Keratinocyte (primary cell): ENCODE measurements around the gene INO80. TPM values are rescaled to one million over a fixed set of nuclear protein-coding genes. Genes with fewer than 3 reads are reported as not detected.

ENCODE experiments used
- DNase-seq: peaks from one replicate; pipeline ENCODE4 v3.0.0-alpha.2; 2011; ENCODE audit warnings: low read depth, missing footprints, low spot score
- FAIRE-seq: peaks from 2 replicates; lab custom pipeline; 2011; peaks lifted over from hg19 to GRCh38; lab: Jason Lieb, UNC
- H2AFZ ChIP-seq: 2 replicates; pipeline ENCODE4 v1.6.0; 2012; ENCODE audit warnings: low read length, control low read depth, inconsistent platforms; ENCODE audit not compliant: control insufficient read depth
- H3K27ac ChIP-seq: 2 replicates; pipeline ENCODE4 v1.5.1; 2011; ENCODE audit warnings: low read length; ENCODE audit not compliant: control insufficient read depth, insufficient read depth
- H3K27me3 ChIP-seq: 3 replicates; pipeline ENCODE4 v1.6.0; 2011; ENCODE audit warnings: low read length; ENCODE audit not compliant: control insufficient read depth, insufficient read depth; ENCODE audit errors: extremely low read depth
- H3K36me3 ChIP-seq, 2 experiments: 2 replicates in 1 of 2; 3 replicates in 1 of 2; pipeline ENCODE4 v1.5.1; 2011; ENCODE audit warnings: low read length in 2 of 2, mild to moderate bottlenecking in 1 of 2; ENCODE audit not compliant: control insufficient read depth in 2 of 2, insufficient read depth in 2 of 2; ENCODE audit errors: extremely low read depth in 1 of 2
- H3K4me1 ChIP-seq: 3 replicates; pipeline ENCODE4 v1.5.1; 2011; ENCODE audit warnings: low read length; ENCODE audit not compliant: control insufficient read depth, insufficient read depth; ENCODE audit errors: extremely low read depth
- H3K4me2 ChIP-seq: 3 replicates; pipeline ENCODE4 v1.6.0; 2011; ENCODE audit warnings: low read depth, low read length; ENCODE audit not compliant: control insufficient read depth, insufficient read depth; ENCODE audit errors: extremely low read depth
- H3K4me3 ChIP-seq, 3 experiments: fragments of 200-600 bp in 1 of 3; sonication (generic) in 1 of 3; 2 replicates in 2 of 3; 3 replicates in 1 of 3; pipeline ENCODE4 v1.5.1; 2011 to 2016; ENCODE audit warnings: low read length in 3 of 3, mild to moderate bottlenecking in 3 of 3, control low read depth in 2 of 3, inconsistent platforms in 1 of 3, low read depth in 1 of 3, mixed read lengths in 1 of 3, mixed run types in 1 of 3, moderate library complexity in 1 of 3; ENCODE audit not compliant: control insufficient read depth in 2 of 3, insufficient read depth in 2 of 3; ENCODE audit errors: extremely low read depth in 1 of 3
- H3K79me2 ChIP-seq: 2 replicates; pipeline ENCODE4 v1.6.0; 2012; ENCODE audit warnings: low read length; ENCODE audit not compliant: control insufficient read depth, insufficient read depth
- H3K9ac ChIP-seq: 3 replicates; pipeline ENCODE4 v1.6.0; 2011; ENCODE audit warnings: low read length; ENCODE audit not compliant: control insufficient read depth, insufficient read depth; ENCODE audit errors: extremely low read depth
- H3K9me1 ChIP-seq: 3 replicates; pipeline ENCODE4 v1.6.0; 2011; ENCODE audit warnings: low read length; ENCODE audit not compliant: control insufficient read depth, insufficient read depth; ENCODE audit errors: extremely low read depth
- H3K9me3 ChIP-seq: 2 replicates; pipeline ENCODE4 v1.5.1; 2012; ENCODE audit warnings: low read depth, low read length; ENCODE audit not compliant: control insufficient read depth
- H4K20me1 ChIP-seq: 3 replicates; pipeline ENCODE4 v1.6.0; 2011; ENCODE audit warnings: low read length; ENCODE audit not compliant: control insufficient read depth, insufficient read depth; ENCODE audit errors: extremely low read depth
- EZH2 ChIP-seq: IDR thresholded peaks from one replicate; pipeline ENCODE4 v1.6.1; 2012; ENCODE audit warnings: inconsistent platforms, mild to moderate bottlenecking, low read length, moderate library complexity
- dilution Hi-C: fragments of 300-500 bp; cut with MboI; formaldehyde crosslinking; loops from one replicate; pipeline ENCODE4 v1.7.0; 2020; ENCODE audit warnings: low sequenced_read_pairs; ENCODE audit not compliant: extremely low pct_ligation_motif_present
- polyA plus RNA-seq, 5 experiments: library from polyadenylated mRNA; depleted of rRNA in 3 of 5; stranded (reverse) in 3 of 5; stranded (forward) in 1 of 5; unstranded in 1 of 5; fragments of >200 nt; gene quantifications; 1 replicate in 1 of 5; 2 replicates in 3 of 5; 3 replicates in 1 of 5; pipeline versions ENCODE4 v1.2.1 to v1.2.3, GENCODE V29; 2011 to 2012; ENCODE audit warnings: missing spikeins in 2 of 5, low read depth in 1 of 5, low replicate concordance in 1 of 5
- TF ChIP-seq, protein P1 (sequence below), 3 experiments: IDR thresholded peaks in 1 of 3; conservative IDR thresholded peaks in 1 of 3; optimal IDR thresholded peaks in 1 of 3; 2 replicates in 2 of 3; 3 replicates in 1 of 3; pipeline versions ENCODE3 to v1.5.1; 2011; ENCODE audit warnings: low read length in 3 of 3, mild to moderate bottlenecking in 3 of 3, moderate library complexity in 2 of 3, control low read depth in 1 of 3, inconsistent platforms in 1 of 3; ENCODE audit not compliant: insufficient read depth in 2 of 3; ENCODE audit errors: extremely low read depth in 1 of 3

INO80 gene
- polyA plus RNA-seq, 1 donor (not counting 4 experiments of a cell fraction or from before 2014, with no cell fraction given) = 10.3 TPM

DNA sequence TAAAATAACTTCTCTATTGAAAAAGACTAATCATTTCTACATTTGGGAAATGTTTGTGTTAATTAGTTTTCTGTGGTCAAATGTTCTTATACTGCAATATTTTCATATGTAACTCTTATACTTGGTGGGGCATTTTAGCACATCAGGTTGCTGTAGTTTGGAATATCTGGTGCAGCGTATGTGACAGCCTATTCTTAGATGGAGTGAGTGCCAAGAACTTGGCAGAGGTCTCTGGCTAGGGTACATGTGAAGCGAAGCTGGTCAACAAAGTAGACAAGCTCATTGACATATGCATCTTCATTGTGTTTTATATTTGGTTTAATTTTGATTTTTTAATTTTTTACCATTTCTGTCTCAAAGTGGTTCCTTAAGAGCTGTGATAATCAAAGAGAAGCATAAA lies 109.6 kb downstream of the INO80 start:
- dilution Hi-C loops = loop anchor here (25.0 kb wide), 1 partner anchor 94 kb away; no protein-coding TSS in a partner anchor
- Histone ChIP-seq H3K36me3 (peaks cover 5 to 11% of the 10 kb centered on the region in 2 experiments), H3K9ac (no peak overlapping the region)

DNA sequence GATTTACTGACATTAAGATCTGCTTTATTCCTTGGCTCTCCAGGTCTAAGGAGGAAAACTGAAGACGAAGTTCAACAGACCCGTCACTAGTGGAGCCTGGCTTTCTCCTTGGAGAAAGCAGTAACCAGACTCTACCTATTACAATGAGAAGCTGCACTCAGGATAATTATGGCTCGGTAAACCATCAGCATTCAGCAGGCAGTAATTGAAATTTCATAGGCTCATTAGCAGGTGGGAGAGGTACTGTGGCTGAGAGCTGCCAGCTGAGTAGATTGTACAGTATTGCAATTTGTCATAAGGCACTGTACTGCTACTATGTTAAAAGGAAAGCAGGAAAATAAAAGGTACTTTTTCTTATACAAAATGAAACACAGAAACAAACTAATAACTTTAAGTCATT lies 111.6 kb downstream of the INO80 start:
- H3K27ac ChIP-seq = no peak overlapping the region
- no peaks in the 10 kb centered on the region for H3K9me3 ChIP-seq
- no peaks in the 10 kb centered on the region for H4K20me1 ChIP-seq
- no peak overlapping the region for H3K4me3 ChIP-seq
- dilution Hi-C loops = loop anchor here (25.0 kb wide), 1 partner anchor 92 kb away; no protein-coding TSS in a partner anchor
- H3K36me3 ChIP-seq = peaks cover 8 to 17% of the 10 kb centered on the region in 2 experiments
- no peak overlapping the region for H2AFZ ChIP-seq
- H3K79me2 ChIP-seq = no peaks in the 10 kb centered on the region
- H3K9ac ChIP-seq = no peak overlapping the region
- TF ChIP-seq EZH2 = no peak
- TF ChIP-seq, protein P1, sequence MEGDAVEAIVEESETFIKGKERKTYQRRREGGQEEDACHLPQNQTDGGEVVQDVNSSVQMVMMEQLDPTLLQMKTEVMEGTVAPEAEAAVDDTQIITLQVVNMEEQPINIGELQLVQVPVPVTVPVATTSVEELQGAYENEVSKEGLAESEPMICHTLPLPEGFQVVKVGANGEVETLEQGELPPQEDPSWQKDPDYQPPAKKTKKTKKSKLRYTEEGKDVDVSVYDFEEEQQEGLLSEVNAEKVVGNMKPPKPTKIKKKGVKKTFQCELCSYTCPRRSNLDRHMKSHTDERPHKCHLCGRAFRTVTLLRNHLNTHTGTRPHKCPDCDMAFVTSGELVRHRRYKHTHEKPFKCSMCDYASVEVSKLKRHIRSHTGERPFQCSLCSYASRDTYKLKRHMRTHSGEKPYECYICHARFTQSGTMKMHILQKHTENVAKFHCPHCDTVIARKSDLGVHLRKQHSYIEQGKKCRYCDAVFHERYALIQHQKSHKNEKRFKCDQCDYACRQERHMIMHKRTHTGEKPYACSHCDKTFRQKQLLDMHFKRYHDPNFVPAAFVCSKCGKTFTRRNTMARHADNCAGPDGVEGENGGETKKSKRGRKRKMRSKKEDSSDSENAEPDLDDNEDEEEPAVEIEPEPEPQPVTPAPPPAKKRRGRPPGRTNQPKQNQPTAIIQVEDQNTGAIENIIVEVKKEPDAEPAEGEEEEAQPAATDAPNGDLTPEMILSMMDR (optimal IDR thresholded peaks at IDR 0.05 in 1 of 3, IDR thresholded peaks at IDR 0.05 in 1 of 3, conservative IDR thresholded peaks at IDR 0.05 in 1 of 3; ENCODE audit: extremely low read depth in 1 of 3, insufficient read depth in 2 of 3, low read length in 3 of 3) = no peak
- no peaks in the 10 kb centered on the region for H3K27me3 ChIP-seq
- H3K9me1 ChIP-seq = no peaks in the 10 kb centered on the region
- H3K4me1 ChIP-seq = peaks cover 4% of the 10 kb centered on the region
- no peak for FAIRE-seq
- DNase-seq = no peak
- no peak overlapping the region for H3K4me2 ChIP-seq

More for the DNA sequence above, 109.6 kb downstream of the INO80 start:
- Histone ChIP-seq H3K27ac (no peak overlapping the region), H3K27me3 (no peaks in the 10 kb centered on the region), H3K9me1 (no peaks in the 10 kb centered on the region), H3K79me2 (no peaks in the 10 kb centered on the region), H2AFZ (no peak overlapping the region), H3K9me3 (no peaks in the 10 kb centered on the region), H3K4me3 (no peak overlapping the region), H3K4me2 (no peak overlapping the region), H3K4me1 (no peaks in the 10 kb centered on the region), H4K20me1 (no peaks in the 10 kb centered on the region)
- DNase-seq (no peak), FAIRE-seq (no peak)
- TF ChIP-seq, protein P1 (optimal IDR thresholded peaks at IDR 0.05 in 1 of 3, IDR thresholded peaks at IDR 0.05 in 1 of 3, conservative IDR thresholded peaks at IDR 0.05 in 1 of 3; ENCODE audit: extremely low read depth in 1 of 3, insufficient read depth in 2 of 3, low read length in 3 of 3) = no peak
- TF ChIP-seq EZH2 = no peak
